Activated CD4-positive, alpha-beta T cell treated with anti-CD3 and anti-CD28 coated beads for 1 hour (primary cell): ENCODE measurements around the gene PRDX4.
A peak's percentile ranks its signal among the peaks of the same experiment; 100 is the strongest.
"Not testable (repeated sequence)": the region's sequence is repeated elsewhere in the genome, so short reads cannot be mapped to it uniquely, and the experiment has no call there.

Experiments
- DNase-seq: peaks from one replicate; pipeline ENCODE4 v3.0.0-alpha.2; 2020

The PRDX4 gene

DNA sequence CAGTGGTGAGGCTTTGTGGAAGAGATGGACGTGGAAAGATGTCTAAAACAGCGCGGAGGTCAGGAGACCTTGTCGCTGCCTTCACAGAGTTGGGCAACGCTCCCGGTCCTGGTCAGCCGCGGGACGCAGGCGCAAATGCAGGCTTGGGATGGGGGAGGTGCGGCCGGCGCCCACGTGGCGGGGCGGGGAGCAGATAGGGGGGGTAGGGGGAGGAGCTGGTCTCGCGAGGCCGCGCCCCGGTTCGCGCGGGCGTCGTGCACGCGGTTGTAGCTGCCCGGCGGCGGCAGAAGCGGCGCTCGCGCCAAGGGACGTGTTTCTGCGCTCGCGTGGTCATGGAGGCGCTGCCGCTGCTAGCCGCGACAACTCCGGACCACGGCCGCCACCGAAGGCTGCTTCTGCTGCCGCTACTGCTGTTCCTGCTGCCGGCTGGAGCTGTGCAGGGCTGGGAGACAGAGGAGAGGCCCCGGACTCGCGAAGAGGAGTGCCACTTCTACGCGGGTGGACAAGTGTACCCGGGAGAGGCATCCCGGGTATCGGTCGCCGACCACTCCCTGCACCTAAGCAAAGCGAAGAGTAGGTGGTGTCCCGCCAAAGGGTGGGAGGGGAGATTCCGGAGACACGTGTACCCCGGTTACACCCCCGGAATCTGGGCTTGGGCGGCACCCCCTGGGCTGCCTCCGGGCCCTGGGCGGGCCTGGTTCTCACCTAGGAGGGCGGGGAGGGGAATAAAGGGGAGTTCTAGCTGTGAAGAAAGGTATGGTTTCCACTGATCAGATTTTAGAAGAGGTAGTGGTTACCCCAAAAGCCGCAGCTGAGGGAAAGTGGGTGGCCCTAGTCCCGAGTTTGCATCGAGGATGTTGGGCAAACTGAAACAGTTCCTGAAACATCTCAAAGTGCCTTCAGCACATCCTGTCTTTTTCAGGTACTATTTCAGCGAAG is at the start of gene PRDX4:
TSS of gene PRDX4 (plus strand) at position 255 of the 939 bp plus-strand sequence. CDS start at position 333, 78 bp downstream.
- peak; percentile 55 for DNase-seq

DNA sequence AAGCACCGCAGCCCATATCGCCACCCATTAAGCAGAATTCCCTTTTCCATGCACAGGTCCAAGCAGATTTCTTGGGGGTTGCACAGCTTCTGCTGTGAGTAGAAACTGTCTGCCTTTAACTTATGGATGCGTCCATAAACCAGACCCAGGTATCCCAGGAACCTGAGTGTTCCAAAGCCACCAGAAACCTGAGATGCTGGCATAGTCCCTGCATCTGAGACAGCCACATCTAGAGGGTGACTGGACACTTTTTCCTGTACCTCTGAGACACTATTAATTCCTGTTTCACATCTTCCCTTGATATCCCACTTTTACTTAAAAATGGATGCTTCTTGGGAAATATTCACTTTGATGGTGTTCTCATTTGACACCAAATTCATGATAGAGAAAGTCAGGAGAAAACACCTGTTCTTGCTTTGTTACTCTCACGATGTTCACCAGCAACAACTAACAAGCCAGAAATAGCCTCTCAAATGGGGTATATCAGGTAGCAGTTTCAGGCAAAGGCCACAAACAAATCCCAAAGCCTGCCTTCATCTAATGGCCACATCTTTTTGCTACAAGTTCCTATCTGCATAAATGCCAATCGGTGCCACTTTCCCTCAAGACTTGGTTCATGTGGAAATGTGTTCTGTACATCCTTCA is 45.5 kb upstream of the PRDX4 start:
- no peak for DNase-seq

DNA sequence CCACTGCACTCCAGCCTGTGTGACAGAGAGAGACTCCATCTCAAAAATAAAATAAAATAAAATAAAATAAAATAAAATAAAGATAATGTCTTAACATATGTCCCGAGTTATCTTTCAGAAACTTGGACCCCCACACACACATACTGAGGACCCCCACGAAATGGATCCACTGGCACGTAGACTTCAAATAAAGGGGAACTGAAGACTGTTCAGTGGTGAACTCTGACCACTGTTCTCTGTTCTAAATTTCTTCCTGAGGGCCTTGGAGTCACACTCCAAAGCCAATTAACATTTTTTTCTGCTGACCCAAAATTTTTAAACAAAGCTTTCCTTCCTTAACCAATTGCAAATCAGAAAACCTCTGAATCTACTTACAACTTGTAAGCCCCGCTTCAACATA is 43.5 kb upstream of the PRDX4 start:
- DNase-seq, result no peak

DNA sequence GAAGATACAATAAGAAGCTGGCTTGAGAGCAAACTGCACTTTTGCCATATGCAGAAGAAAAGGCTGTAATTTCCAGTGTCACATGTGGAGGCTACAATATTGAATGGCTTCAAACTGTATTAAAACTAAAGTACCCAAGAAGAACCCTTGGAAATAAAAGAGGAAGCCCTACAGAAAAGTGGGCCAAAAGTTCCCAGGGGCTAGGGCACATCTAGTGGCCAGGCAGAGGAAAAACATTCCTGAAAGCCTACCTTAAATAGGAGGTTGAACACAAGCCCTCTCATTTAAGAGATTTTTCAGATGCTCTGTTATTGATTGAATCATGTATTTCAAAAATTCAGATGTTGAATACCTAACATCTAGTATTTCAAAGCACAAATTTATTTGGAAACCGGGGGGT is 40.6 kb upstream of the PRDX4 start:
- no peak for DNase-seq

DNA sequence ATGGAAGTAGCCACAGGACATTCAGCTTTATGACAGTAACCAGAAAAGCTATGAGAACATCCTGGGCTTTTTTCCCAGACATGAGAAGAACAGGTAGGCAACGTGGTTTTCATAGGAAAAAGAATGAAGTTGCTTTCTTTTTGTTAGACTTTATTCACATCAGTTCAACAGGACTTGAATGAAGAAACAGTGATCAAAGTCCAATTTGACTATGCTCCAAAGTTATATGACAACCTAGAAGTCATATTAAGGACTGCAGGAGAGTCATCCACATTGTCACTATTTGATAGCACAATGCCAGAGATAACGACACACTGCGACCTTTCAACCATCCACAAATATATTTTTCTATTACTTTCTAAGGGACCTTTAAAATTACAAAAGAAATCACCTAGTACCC is 39.2 kb upstream of the PRDX4 start:
- DNase-seq, result no peak

DNA sequence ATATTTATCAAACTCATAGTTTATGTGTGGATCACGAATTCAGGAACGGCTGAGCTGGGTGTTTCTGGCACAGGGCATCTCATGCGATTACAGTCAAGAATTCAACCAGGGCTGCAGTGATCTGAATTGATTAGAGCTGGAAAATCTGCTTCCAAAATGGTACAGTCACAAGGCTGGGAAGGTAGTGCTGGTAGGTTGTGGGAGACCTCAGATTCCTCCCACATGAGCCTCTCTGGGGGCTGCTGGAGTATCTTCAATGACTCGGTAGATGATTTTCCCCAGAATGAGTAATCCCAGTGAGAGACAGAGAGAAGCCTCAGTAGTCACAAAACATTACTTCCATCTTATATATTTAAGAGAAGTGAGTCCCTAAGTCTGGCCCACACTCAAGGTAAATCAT is 36.2 kb upstream of the PRDX4 start:
- no peak for DNase-seq

DNA sequence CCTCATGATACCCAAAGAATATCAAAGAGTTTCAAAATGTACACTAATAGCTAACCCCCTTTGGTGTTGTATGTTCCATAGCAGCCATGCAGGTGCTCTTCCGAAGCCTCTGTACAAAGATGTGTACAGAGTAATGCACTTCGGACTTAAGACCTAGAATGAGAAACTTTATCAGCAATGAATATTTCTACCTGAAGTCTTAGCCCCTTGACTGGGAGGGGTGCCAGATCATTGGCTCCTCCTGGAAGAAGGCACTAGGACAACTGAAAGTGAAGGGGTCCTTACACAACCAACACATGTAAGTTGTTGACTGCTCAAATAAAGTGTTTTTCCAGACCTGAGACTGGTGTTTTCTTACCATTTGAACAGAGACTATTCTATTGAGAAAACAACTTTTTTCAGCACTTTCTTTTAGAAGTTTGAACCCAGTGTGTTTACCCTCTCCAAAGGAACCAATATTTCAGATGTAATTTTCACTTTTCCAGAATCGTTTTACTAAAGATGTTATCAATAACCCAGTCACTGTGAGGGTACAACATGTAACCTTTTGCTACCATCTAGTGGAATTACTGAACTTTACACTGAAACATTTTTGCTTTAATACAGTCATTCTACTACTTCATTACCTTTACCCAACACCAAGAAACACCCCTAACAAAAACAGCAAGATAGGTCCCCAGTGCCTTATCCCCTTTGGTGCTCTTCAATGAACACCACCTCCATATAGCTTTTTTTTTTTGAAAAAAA is 33.3 kb upstream of the PRDX4 start:
- no peak for DNase-seq

DNA sequence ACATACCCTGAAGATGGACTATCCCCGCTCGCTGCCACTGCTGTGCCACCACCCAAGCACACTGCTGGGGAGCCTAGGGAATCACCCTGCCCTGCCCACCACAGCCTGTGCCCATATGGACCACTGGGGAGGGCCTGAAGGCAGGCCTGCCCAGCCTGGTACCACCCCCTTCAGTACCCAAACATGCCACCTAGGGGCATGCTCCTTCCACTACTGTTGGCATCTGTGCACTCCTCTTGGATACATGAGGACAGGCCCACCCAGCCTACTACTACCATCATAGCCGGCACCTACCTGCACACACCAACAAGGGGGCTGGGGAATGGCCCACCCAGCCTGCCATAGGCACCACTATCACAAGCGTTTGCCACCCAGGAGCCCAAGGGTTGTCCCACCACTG is 30.1 kb upstream of the PRDX4 start:
- no peak for DNase-seq

DNA sequence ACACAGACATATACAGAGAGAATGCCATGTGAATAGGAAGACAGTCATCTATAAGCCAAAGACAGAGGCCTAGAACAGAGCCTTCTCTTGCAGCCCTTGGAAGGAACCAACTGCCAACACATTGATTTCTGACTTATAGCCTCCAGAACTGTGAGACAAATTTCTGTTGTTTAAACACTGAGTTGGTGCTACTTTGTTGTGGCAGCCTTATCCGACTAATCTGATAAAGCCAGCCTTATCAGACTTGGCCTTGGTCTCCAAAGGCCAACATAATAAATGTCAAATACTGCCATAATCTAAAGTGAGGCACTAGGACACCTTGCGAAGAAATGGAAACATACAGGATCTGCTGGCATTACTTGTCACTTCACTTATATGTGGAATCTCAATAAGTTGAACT is 24.3 kb upstream of the PRDX4 start:
- DNase-seq, result no peak

DNA sequence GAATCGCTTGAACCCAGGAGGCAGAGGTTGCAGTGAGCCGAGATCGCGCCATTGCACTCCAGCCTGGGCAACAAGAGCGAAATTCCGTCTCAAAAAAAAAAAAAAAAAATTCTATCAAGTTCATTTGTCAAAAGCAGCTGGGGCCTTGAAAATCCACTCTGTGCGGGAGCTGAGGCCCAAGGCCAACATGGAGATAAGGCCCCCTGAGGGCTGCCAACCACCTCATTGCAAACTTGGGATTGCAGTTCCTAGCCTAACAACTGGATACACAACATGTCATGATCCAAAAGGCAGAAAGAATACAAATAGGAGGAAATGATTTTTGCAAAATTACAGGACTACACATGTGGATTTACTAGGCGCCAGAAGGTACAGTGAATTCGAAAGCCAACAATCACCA is 22.5 kb upstream of the PRDX4 start:
- DNase-seq, result no peak

DNA sequence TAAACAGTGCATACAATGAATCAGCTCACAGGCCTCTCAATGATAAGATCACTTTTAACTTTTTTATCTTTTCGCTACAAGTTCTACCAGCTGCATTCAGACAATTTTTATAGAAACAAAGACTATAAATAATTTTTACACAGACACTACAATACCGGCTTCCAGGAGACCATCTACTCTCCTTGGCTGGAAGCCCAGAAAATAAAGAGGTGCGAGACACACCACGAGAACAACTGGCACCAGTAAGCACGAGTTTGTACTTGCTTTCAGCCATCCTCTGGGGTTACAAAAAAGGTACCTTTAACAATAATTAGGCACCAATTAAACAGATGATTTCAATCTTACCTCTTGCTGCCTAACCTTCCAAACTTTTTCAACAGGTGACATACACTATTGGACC is 11.2 kb upstream of the PRDX4 start:
- no peak for DNase-seq

DNA sequence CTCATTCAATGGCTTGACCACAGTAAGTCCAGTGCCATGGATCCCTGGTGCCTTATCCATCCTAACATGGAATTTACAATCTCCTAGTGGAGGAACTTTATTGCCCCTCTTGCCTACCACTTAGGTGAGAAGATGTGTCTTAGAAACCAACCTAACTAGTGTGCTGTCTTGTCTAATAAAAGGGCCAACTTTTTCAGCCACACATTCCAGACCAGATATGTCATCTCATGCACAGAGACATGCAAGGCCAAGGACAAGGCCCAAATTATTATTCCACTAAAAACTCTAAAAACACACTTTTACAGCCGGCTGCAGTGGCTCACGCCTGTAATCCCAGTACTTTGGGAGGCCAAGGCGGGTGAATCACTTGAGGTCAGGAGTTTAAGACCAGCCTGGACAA is 10.6 kb upstream of the PRDX4 start:
- DNase-seq, result no peak

DNA sequence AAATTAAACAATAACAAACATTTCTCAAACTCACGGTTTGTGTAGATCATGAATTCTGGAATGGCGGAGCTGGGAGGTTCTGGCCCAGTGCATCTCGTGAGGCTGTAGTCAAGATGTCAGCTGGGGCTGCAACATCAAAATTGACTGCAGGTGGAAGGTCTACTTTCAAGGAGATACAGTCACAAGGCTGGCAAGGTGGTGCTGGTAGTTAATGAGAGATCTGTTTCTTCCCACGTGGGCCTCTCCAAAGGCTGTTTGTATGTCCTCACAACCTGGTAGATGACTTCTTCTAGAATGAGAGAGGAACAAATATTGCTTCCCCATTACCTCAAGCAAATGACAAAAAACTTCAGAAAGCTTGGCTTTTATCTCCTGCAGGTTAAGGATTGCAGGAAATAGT is 8.0 kb upstream of the PRDX4 start:
- no peak for DNase-seq

DNA sequence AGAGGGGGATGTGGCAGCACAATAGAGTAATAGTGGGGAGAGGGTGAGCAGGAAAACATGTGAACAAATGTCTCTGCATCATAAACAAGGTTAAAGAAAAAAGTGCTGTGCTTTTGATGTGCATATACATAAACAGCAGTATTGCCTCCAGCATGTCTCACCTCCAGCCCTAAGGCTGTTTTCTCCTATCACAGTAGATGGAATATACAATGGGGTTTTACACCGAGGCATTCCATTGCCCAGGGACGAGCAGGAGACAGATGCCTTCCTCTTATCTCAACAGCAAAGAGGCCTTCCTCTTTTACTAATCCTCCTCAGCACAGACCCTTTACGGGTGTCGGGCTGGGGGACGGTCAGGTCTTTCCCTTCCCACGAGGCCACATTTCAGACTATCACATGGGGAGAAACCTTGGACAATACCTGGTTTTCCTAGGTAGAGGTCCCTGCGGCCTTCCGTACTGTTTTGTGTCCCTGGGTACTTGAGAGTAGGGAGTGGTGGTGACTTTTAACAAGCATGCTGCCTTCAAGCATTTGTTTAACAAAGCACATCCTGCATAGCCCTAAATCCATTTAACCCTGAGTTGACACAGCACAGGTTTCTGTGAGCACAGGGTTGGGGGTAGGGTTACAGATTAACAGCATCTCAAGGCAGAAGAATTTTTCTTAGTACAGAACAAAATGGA is 7.1 kb upstream of the PRDX4 start:
- not testable (repeated sequence) for DNase-seq

DNA sequence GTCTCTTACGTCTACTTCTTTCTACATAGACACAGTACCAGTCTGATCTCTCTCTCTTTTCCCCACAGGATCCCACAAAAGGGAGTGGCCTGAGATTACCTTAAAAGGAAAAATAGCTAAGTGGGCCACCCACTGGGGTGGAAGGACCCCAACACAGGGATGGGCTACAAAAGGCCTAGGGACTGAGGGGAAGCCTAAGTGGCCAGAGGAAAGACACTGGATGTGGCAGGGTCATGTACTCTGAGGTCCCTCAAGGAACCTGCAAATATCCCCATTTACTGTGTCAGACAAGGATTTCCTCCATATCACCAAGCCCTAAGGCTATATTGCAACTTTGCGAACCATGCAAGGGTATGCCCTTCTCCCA is 6.5 kb upstream of the PRDX4 start:
- no peak for DNase-seq

DNA sequence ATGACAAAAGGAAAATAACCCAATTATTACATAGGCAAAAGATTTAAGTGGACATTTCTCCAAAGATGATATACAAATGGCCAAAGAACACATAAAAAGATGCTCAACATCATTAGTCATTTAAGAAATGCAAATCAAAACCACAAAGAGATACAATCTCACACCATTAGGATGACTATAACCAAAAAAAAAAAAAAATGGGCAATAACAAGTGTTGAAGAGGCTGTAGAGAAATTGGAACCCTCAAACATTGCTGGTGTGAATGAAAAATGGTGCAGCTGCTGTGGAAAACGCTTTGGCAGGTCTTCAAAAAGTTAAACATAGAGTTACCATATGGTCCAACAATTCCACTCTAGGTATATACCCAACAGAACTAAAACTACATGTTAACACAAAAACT is 5.6 kb upstream of the PRDX4 start:
- no peak for DNase-seq

DNA sequence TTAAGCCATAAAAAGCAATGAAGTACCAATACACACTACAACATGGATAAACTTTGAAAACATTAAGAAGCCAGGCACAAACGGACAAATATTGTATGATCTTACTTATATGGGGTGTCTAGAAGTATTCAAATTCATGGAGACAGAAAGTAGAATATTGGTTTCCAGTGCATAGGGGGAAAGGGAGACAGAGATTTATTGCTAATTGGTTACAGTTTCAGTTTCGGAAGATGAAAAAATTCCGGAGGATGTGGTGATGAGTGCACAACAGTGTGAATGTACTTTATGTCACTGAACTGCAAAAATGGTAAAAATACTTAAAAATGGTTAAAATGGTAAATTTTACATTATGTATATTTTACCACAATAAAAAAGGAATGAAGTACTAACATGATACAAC is 5.1 kb upstream of the PRDX4 start:
- no peak for DNase-seq

DNA sequence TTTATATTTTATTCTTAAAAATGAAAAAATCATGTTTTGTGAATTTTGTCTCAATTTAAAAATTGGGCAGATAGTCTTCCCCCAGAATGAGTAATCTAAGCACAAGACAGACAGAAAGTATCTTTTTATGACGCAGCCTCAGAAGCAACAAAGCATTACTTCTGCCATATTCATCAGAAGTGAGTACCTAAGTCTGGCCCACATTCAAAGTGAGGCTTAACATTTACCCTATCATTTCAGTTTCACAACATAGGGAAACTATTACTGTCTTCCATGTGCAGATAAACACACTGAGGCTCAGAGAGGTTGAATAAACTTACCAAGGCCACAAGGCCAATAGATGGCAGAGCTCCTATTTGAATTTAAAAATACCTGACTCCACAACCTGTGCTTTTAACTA is 4.4 kb upstream of the PRDX4 start:
- no peak for DNase-seq

DNA sequence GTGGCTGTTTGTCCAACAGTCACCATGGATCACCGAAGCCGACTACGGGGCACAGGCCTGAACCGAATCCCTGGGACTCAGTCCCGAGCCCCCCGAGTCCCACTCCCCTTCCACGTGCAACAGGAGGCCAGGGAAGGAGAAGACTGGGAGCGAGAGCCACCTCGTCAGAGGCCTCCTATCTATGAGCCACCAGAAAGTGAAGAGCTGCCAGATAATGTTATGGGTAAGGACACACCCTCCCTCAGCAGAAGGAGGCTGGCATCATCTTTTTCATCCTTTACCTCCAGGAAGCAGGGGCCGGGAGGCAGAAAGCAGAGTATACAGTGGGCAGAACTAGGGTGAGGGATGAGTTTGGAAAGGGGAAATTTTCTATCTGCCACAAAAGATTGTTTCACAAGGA is 2.8 kb upstream of the PRDX4 start:
- DNase-seq, result no peak

DNA sequence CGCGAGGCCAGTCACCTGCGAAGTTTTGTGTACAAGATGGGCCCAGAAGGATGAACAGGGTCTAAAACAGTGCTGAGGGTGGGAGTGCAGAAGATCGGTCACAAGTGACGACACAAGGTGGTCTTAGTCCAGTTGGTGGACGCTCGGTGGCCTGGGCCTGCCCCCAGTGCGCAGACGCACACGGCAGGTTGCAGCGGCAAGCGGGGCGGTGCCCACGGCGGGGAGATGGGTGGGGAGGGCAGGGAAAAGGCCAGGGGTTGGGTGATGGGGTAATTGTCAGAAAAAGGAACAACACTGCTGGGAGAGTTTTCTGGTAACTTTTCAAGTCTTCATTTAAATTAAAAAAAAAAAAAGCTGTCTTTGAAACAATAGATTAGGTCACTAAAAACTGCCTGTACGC is 1.0 kb upstream of the PRDX4 start:
- no peak for DNase-seq

DNA sequence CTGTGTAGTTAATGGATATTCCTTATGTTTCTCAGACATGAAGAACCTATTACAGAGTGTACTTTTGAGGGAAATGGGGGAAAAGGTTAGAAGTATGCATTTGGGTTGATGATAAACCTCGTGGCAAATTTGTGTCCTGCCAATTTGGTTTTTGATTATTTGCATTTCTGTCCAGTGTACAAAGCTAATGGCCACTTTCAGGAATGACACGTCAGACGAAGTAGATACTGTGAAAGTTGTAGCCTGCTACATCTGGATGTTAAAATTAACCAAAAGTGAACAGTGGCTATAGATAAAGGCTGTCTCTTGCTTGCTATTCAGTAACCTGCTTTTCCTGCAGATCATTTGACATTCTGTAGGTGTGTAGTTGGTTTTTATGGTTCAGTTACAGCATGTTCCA is 1.0 kb downstream of the PRDX4 start:
- no peak for DNase-seq

DNA sequence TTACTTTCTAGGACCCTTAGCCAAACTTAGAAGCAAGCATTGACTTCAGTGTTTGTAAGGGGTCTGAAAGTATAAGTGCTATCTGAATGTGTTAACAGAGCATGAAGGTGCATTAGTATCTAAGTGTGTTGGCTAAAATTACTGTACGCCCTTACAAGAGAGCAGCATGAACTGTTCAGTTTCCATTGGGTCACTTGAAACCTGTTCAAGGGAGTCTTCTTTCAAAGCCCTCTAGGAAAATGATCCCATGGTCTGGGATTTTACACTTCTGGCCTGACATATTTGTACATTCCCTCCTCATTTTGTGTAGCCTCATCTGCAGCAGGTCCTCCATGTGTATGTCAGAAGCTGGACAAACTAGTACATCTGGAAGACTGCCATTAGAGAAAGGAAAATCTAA is 3.2 kb downstream of the PRDX4 start:
- DNase-seq, result no peak

DNA sequence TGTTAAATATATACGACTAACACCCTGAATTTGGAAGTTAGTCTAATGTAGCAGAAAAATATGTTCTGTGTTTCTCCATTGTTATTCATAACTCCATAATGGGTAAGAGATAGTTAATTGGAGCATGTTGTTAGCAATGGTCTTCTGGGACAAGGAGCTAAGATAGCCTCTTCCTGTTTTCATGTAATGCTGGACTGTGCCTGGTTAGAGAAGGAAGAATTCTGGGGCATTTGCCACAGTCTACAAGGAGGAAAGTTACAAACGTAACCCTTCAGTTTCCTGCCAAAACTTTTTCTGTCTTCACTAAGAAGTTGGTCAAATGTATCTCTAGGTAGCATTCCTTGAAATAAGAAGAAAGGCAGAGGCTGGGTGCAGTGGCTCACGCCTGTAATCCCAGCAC is 5.8 kb downstream of the PRDX4 start:
- DNase-seq, result no peak
